ENCODE measurements around the gene TIGD1.

TIGD1 gene

GRCh38 chr2:232501794-232502390 lies 48.5 kb downstream of the TIGD1 start:
- DNase-seq (ENCODE audit: low spot score), result no peak

GRCh38 chr2:232501331-232501771 lies 49.0 kb downstream of the TIGD1 start:
- no peak for DNase-seq (ENCODE audit: low spot score)

GRCh38 chr2:232498452-232498851 lies 51.9 kb downstream of the TIGD1 start:
- no peak for DNase-seq (ENCODE audit: low spot score)

Data from SK-N-DZ (cell line).